RWPE2 (cell line): Measurements from ENCODE around the gene NPNT.

Experiments
- ATAC-seq: fragments of 200-7000 bp; cut with Tn5 transposase; 3 replicates; pipeline ENCODE4 v1.9.1; 2021; ENCODE audit warnings: low read depth
- DNase-seq: peaks from one replicate; pipeline ENCODE4 v3.0.0-alpha.2; 2020; ENCODE audit warnings: low spot score
- H3K27ac ChIP-seq: fragments of 450-650 bp; 2 replicates; pipeline ENCODE4 v1.5.1; 2017; ENCODE audit warnings: mild to moderate bottlenecking; ENCODE audit not compliant: poor library complexity, severe bottlenecking
- H3K27me3 ChIP-seq: fragments of 250-450 bp; sonication (Bioruptor Pico); 2 replicates; pipeline ENCODE4 v1.5.1; 2021; ENCODE audit warnings: mild to moderate bottlenecking, moderate library complexity; ENCODE audit not compliant: insufficient read depth, poor library complexity, severe bottlenecking
- H3K36me3 ChIP-seq: fragments of 250-450 bp; sonication (Bioruptor Pico); 2 replicates; pipeline ENCODE4 v1.5.1; 2020; ENCODE audit warnings: low read depth, mild to moderate bottlenecking, moderate library complexity
- H3K4me1 ChIP-seq: fragments of 250-450 bp; sonication (Bioruptor Pico); 2 replicates; pipeline ENCODE4 v1.5.1; 2021; ENCODE audit warnings: mild to moderate bottlenecking, moderate library complexity; ENCODE audit not compliant: insufficient read depth, poor library complexity, severe bottlenecking
- H3K4me3 ChIP-seq: fragments of 250-450 bp; sonication (Bioruptor Pico); 2 replicates; pipeline ENCODE4 v1.5.1; 2021; ENCODE audit warnings: mild to moderate bottlenecking, moderate library complexity; ENCODE audit not compliant: severe bottlenecking
- H3K9me3 ChIP-seq: fragments of 250-450 bp; sonication (Bioruptor Pico); 2 replicates; pipeline ENCODE4 v1.5.1; 2021; ENCODE audit warnings: mild to moderate bottlenecking, moderate library complexity; ENCODE audit not compliant: severe bottlenecking
- CTCF ChIP-seq: fragments of 450-650 bp; IDR thresholded peaks from one replicate; pipeline ENCODE4 v1.5.1; 2017; ENCODE audit warnings: mild to moderate bottlenecking, moderate library complexity; ENCODE audit not compliant: poor library complexity, severe bottlenecking

The NPNT gene

GRCh38 chr4:105878668-105879067, 16.6 kb upstream of the NPNT start:
- Histone ChIP-seq H3K27me3 (no peaks in the 10 kb centered on the region), H3K4me1 (no peaks in the 10 kb centered on the region), H3K27ac (no peak overlapping the region), H3K9me3 (no peaks in the 10 kb centered on the region), H3K36me3 (no peaks in the 10 kb centered on the region), H3K4me3 (no peak overlapping the region)
- DNase-seq, result no peak
- no peak for TF ChIP-seq CTCF
- no peak for ATAC-seq

- Histone ChIP-seq H3K4me3 (no peak overlapping the region), H3K27me3 (no peaks in the 10 kb centered on the region), H3K27ac (no peak overlapping the region), H3K36me3 (no peaks in the 10 kb centered on the region), H3K4me1 (no peaks in the 10 kb centered on the region), H3K9me3 (no peaks in the 10 kb centered on the region)
- no peak for DNase-seq
- no peak for ATAC-seq
- no peak for TF ChIP-seq CTCF
Observed at GRCh38 chr4:105887508-105887907, 7.8 kb upstream of the NPNT start.

GRCh38 chr4:105895583-105896460, 551 bp downstream of the NPNT start:
- Histone ChIP-seq H3K4me1 (peaks cover 10% of the 10 kb centered on the region), H3K9me3 (no peaks in the 10 kb centered on the region), H3K36me3 (no peaks in the 10 kb centered on the region), H3K27ac (no peak overlapping the region), H3K27me3 (peaks cover 27% of the 10 kb centered on the region), H3K4me3 (peak overlapping the region; percentile 43)
- no peak for TF ChIP-seq CTCF
- DNase-seq (peak; percentile 41), ATAC-seq (peak; percentile 53)

GRCh38 chr4:105896461-105896942, 1.2 kb downstream of the NPNT start:
- ATAC-seq (no peak), DNase-seq (peak; percentile 61)
- H3K4me1 ChIP-seq, result peaks cover 10% of the 10 kb centered on the region
- no peak overlapping the region for H3K27ac ChIP-seq
- TF ChIP-seq CTCF, result no peak
- H3K27me3 ChIP-seq, result peaks cover 27% of the 10 kb centered on the region
- no peaks in the 10 kb centered on the region for H3K36me3 ChIP-seq
- H3K9me3 ChIP-seq, result no peaks in the 10 kb centered on the region
- H3K4me3 ChIP-seq, result peak overlapping the region; percentile 43
